ENCODE results near the gene AARS2.

AARS2 gene

GRCh38 chr6:44298864-44299263 is 14.3 kb downstream of the AARS2 start:
- no peak for DNase-seq

- DNase-seq: no peak
Observed at GRCh38 chr6:44298055-44298803, 14.9 kb downstream of the AARS2 start.

- DNase-seq: peak; percentile 24
Observed at GRCh38 chr6:44297063-44298038, 15.8 kb downstream of the AARS2 start.

DNA sequence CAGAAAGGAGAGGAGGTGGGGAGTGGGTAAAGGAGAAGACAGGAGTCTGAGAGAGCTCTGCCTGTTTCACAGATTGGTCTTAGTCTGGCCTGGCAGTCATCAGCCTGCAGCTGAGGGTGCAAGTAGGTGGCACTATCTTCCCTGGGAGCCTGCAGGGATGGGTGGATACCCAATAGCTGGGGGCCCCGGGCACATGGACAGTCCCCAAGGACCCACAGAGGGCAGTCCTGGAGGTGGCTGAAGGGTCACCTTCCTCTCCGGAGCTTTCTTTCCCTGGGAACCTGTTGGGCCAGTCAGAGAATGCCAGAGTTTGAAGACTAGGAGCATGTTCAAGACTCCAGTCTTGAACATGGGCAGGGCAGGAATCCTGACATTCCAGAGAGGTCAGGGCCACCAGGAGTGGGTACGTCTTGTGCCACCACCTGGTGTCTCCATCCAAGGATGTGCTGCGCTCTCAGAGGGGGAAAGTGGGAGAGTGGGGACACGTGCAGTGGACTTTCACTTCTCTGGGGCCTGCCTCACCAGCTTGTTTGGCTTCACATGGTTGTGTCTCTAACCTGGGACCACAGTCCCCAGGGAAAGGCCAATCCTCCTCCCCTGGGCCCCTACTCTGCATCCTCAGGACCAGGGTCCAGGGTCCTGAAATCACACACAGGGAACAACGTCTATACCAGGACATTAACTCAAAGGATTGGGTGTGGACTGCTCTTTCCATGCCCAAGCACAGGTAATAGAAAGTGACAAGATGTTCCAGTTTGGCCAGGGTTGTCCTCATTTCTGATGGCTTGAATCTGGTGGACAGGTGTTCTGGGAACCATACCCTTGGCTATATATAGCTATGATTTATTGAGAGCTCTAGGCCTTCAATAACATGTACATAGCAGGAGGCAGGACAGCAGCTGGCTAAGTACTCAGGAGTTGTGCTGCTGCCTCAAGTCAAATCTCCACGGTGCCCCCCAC is 18.0 kb downstream of the AARS2 start:
- DNase-seq: no peak

- DNase-seq: no peak
Observed at GRCh38 chr6:44292661-44293365, 20.3 kb downstream of the AARS2 start.

GRCh38 chr6:44291841-44292240 is 21.3 kb downstream of the AARS2 start:
- no peak for DNase-seq

DNA sequence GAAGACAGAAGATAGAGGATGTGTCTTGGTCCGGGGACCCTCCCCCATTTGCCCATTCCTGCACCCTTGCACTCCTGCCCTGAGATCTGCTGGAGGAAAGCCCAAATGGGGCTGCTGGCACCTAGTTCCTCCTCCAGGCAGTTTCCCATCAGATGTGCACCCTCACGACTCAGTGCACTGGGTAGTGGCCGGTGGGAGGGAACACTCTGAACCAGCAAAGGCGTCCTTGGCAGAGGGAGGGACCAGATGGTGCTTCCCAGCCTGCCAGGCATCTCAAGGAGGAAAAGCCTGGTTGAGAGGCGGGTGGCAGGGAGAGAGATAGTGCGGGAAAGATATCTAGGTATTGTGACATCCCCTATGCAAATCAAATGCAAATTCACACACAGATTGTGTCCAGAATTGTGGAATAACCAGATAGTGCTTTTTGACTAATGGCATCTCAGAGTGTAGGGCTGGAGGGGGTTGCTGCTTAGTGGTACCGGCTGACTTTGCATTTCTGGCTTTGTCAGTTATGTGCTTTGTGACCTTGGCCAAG is 23.4 kb downstream of the AARS2 start:
- DNase-seq: no peak

DNA sequence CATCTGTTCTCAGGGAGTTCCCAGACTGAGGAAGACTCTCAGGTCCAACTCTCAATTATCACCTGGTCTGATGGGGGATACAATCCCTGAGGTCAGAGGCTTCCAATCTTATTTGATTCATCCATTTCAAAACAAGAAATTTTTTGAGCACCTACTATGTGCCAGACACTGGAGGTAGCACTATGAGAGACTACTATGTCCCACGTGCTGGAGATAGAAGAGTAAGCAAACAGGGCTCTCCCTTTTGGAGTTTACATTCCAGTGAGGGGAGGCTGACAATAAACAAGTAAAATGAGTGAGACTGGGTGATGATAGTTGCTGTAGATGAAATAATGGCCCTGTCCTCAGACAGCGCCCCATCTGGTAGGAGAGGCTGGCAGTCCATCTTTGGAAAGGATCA is 26.4 kb downstream of the AARS2 start:
- DNase-seq: no peak

DNA sequence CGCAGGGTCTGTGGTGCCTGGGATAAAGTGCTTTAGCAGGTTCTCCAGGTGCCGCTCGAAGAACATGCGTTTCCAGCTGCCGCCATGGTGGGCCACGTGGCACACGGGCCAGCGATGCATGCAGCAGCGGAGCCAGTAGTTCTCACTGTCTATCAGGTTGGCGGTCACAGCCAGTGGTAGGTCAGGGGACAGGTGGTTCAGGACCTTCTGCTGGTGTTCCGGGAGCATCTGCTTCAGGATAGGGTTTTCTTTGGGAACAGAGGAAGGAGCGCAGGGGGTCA is 26.9 kb downstream of the AARS2 start:
- no peak for DNase-seq

GRCh38 chr6:44285552-44286284 is 27.4 kb downstream of the AARS2 start:
- DNase-seq: no peak

DNA sequence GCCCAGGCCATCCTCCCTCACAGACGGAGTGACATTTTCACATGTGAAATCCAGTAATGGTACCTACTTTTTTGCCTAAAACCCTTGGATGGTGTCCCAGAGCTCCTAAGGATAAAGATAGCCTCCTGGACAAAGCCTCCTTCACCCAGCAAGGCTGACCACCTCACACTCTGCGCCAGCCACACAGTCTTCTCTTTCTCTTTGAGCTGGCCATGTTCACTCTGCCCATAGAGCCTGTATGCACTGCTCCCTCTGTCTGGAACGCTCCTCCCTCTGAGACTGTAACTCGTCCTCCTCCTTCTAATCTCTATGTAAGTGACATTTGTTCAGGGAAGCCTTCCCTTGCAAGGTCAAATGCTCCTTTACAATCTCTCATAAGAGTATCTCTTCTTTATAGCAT is 28.3 kb downstream of the AARS2 start:
- DNase-seq: no peak

DNA sequence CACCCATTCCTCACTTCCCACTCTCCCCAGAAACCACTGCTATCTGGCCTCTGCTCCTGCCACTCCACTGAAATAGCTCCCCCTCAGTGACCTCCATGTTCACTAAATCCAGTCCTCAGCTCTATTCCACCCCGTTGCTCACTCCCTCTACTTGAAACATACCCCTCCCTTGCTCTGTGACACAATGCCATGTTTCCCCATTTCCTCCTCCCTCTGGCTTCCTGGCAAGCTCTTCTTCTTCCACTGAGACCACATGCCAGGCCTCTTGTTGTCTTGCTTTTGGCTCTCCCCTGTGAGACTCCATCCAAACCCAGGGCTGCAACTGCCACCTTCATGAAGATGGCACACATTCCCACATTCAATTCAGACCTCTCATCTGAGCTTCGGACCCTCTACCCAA is 29.0 kb downstream of the AARS2 start:
- no peak for DNase-seq

DNA sequence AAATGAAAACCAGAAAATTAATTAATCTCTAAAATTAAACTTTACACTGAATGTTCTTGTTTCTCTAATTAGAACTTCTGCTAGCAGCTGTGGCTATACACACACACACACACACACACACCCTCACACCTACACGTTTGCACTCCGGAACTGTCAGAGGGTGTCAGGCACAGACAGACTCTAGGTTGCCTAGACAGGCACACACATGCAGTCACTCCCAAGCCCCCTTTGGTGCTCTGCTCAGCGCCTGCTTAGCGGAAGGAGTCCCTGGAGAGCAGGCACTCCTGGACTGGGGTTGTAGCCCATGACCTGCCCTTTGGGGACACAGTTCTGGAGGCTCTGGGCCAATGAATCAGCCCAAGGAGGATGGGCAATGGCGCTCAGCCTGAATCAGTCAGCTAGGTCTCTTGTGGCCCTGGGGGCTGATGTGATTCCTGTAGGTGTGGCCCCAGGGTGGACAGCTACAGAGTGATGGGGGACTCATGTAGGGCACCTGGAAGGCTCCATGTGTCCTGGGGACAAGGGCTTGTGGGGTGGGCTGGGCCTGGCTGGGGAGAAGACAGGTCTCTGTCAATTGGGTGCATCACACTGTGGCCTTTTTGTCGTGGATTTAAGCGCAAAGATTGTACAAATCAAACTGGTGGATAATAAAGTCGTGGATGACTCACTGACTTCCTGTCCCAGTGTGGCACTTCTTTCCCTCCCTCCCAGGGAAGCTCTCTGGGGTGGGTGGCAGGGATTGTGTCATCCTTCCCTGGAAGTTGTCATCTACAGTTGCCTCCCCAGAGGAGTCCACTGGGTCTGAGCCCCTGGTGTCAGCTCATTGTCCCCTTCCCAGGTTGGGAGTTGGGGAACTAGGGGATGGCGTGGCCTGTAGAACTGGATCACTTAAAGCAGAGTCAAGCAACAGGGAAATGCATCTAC is 34.1 kb downstream of the AARS2 start:
- no peak for DNase-seq

- DNase-seq: no peak
Observed at GRCh38 chr6:44278315-44278714, 34.8 kb downstream of the AARS2 start.

GRCh38 chr6:44277763-44278162 is 35.4 kb downstream of the AARS2 start:
- DNase-seq: no peak

- no peak for DNase-seq
Observed at GRCh38 chr6:44276667-44277640, 36.2 kb downstream of the AARS2 start.

- peak; percentile 28 for DNase-seq
Observed at GRCh38 chr6:44275749-44276648, 37.1 kb downstream of the AARS2 start.

DNA sequence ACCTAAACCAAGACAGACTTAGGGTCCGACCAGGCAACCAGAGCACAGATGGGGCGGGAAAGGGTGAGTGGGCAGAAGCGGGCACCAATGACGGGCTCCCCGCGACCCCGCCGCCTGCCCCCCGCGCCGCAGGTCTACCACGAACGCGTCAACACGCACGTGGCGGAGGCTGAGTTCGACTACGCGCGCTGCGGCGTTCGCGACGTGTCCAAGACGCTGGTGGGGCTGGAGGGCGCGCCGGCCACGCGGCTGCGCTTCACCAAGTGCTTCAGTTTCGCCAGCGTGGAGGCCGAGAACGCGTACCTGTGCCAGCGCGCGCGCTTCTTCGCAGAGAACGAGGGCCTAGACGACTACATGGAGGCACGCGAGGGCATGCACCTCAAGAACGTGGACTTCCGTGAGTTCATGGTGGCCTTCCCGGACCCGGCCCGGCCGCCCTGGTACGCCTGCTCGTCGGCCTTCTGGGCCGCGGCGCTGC is 37.8 kb downstream of the AARS2 start:
- no peak for DNase-seq

Measured in central memory CD4-positive, alpha-beta T cell (primary cell).